Nucleus accumbens (tissue), 56 donors: ENCODE measurements around the gene TMED9.
"Not testable (repeated sequence)": the region's sequence is repeated elsewhere in the genome, so short reads cannot be mapped to it uniquely, and the experiment has no call there.

Source experiments
- DNase-seq, 56 donors: peaks; one replicate each; lab custom pipeline; 2025; lab: John Stamatoyannopoulos, UW

TMED9 gene

GRCh38 chr5:177592010-177592834, at the start of gene TMED9:
Gene TMED9 (plus strand): TSS chr5:177592203. CDS start chr5:177592215, 12 bp downstream.
- DNase-seq = peak in 53 of 56 donors; percentile 40 to 90 (median 77)

DNA sequence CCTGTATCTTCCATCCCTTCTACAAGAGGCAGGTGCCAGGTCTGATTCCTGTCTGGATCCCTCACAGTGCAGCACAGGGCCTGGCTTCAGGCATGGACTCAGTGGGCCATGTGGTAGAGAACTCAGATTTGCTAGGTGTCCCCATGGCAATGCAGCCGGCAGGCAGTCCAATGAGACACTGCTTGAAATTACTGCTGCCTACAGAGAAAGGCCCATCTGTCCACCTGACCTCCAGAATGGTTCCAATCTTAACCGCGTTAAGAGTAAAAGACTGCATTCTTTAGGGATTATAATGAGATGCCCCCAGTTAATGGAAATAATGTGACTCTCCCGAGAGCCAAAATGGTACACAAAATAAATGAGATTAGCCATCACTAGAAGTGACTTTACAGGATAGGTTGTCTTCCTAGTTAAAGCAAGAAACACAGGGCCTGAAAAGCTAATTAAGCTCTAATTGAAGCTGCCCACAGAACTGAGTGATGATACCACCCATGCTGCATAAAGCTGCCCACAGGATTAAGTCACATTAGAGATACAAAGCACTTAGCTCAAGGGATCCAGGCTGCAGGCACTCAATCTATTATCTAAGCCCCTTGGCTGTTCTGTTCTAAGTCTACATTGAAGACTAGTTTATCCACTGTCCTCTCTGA, 49.1 kb upstream of the TMED9 start:
- DNase-seq = no peak

DNA sequence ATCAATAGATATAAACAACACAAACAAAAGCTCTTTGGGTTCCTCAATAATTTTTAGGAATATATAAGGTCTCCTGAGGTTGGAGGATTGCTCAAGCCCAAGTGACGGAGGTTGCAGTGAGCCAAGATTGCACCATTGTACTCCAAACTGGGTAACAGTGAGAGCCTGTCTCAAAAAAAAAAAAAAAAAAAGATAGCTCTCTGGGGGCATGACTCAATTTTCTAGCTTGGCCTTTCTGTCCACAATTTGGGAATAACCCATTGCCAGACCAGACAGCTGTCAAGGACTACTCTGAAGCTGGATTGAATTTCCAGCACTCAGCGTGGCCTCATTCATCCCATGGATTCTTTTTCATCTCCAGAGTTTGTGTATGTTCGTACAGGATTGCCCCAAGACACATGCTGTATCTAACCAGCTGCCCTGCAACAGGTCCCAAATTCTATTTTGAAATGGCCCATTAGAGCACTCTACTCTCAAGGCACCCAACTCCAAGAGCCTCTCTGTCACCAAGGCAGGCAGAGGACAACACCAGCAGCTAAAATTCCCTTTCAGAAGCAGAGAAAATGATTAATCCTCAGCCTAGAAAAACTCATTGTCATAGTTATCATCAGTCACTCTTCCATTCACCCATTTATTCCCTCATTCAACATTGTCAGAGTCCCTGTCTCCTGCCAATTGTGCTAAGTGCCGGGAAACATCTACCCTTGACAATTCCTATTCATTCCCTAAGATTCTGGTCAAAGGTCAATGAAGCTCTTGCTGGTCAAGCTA, 46.3 kb upstream of the TMED9 start:
- DNase-seq = peak in 2 of 56 donors; percentile 8 to 44

DNA sequence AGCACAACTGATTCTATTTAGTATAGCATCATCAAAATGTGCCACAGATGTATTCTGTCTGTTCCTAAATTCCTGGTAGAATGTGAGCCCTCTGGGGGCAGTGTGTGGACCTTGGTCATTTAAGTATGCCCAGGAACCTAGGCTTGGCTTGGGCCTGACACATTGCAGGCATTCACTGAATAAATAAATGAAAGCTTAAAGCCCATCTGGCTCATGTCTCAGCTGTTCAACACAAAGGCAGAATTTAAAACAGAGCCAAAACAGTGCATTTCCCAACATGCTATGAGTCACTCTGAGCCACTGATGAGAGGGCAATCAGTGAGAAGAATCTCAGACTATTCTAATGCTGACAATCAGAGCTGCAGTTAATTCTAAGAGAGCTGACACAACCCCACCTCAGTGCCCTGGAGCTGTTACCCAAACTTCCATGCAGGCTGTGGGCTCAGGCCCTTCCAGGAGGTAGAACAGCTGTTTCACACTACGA, 45.7 kb upstream of the TMED9 start:
- DNase-seq = peak in 16 of 56 donors; percentile 10 to 68 (median 27)

DNA sequence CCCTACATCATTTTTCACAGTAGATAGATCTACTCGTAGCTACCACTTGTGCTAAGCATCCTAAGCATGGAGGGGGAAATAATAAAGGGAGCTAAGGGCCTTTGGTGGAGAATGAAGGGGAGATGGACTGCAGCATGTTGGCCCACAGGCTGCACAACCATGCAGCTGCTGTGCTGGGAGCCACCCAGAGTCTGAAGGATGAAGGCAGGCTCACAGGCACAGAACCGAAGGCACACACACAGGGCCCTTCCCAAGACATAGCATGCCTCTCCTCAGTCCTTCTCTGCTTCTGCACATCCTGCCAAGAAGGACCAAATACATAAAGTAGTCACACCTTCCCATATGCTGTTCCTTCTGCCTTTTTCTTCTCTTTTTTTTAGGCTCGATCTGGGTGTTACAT, 44.3 kb upstream of the TMED9 start:
- no peak for DNase-seq

DNA sequence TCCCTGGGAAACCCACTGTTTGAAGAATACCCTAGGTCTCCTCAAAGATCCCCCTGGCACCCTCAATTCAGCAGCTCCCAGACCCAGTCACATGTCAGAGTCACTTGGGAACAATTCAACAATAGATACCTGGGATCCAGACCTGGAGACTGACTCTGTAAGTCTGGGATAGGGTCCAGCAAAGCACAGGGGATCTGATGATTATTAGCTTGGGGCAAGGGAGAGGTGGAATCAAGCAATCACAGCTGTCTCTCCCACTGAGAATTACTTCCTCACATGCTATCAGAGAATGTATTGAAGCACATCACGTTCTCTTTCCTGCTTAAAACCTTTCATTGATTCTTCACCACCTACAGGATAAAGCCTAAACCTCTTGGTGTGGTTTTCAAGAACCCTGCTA, 43.5 kb upstream of the TMED9 start:
- no peak for DNase-seq

- DNase-seq = no peak
Measured at GRCh38 chr5:177550122-177550521, 41.9 kb upstream of the TMED9 start.

- DNase-seq = peak in 5 of 56 donors; percentile 8 to 22 (median 21)
Measured at GRCh38 chr5:177552839-177553455, 39.1 kb upstream of the TMED9 start.

- peak in 29 of 56 donors; percentile 18 to 65 (median 42) for DNase-seq
Measured at GRCh38 chr5:177553671-177554429, 38.2 kb upstream of the TMED9 start.

GRCh38 chr5:177554474-177555111, 37.4 kb upstream of the TMED9 start, which contains the start of gene FAM193B:
Gene FAM193B (minus strand): TSS chr5:177554563. CDS start chr5:177554458, 105 bp downstream.
- peak; percentile 33 to 96 (median 90) for DNase-seq

DNA sequence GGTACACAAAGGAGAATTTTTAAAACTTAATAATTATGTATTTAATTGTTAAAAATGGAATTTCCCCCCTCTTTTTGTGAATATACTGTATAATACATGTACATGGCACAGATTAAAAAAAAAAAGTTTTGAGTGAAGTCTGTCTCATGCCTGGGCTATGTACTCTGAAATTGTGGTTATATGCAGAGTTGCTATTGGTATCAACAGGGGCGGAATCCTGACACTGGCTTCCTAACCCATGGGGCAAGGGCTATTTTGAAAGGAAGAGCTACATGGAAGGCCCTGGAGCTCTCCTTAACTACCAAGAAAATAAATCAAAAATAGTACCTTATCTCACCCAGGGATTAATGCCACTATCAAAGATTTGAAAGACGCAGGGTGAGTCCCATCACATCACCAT, 36.8 kb upstream of the TMED9 start:
- no peak for DNase-seq

GRCh38 chr5:177555665-177556064, 36.3 kb upstream of the TMED9 start:
- no peak for DNase-seq

DNA sequence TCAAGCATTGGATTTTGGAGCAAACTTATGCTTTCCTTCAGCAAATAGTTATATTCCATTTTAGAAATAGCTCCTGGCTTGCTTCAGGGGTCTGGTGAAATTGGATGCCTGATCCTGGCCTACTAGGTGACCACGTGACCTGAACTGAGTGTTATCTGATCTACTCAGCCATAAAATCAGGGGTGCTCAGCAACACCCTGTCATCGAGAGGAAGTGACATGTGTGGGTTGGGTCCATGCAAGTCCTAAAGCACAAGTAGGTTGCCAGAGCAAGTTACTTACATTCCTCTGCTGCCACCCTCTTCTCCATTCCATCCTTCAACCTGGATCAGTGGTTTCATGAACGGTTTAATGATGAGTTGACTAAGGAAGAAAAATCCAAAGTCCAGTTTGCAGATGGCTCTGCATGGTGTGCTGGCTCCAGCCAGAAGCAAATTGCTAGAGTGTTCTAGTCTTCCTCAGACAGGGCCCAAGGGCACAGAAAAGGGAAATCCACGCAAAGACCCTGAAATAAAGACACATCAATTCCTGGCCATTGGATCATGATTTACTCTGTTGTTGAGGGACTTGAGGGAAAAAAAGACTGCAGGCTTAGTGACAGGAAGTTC, 34.9 kb upstream of the TMED9 start:
- no peak for DNase-seq

DNA sequence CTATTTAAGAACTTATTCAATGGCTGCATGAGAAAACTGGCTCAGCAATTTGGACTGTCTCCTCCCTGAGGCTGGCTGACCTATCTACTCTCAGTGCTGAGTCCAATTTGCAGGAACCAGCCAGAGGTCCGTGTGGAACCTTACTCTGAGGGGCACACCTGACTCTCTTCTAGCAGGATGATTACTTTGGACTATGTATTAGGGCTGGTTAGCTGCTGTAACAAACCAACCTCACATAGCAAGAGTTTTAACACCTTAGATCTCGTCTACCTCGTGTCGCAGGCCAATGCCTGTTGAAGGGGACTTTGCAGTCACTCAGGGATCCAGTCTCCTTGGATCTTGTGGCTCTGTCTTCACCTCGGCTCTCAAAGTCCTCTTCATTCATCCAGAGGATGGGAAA, 34.2 kb upstream of the TMED9 start:
- no peak for DNase-seq

DNA sequence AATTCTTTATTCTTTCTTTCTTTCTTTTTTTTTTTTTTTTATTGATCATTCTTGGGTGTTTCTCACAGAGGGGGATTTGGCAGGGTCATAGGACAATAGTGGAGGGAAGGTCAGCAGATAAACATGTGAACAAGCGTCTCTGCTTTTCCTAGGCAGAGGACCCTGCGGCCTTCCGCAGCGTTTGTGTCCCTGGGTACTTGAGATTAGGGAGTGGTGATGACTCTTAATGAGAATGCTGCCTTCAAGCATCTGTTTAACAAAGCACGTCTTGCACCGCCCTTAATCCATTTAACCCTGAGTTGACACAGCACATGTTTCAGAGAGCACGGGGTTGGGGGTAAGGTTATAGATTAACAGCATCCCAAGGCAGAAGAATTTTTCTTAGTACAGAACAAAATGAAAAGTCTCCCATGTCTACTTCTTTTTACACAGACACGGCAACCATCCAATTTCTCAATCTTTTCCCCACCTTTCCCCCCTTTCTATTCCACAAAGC, 32.5 kb upstream of the TMED9 start:
- not testable (repeated sequence) for DNase-seq

GRCh38 chr5:177565046-177565445, 27.0 kb upstream of the TMED9 start:
- no peak for DNase-seq

- no peak for DNase-seq
Measured at GRCh38 chr5:177568326-177568725, 23.7 kb upstream of the TMED9 start.

GRCh38 chr5:177569894-177570293, 22.1 kb upstream of the TMED9 start:
- no peak for DNase-seq
